ENCODE data around the gene SEC24B.
"Not testable (repeated sequence)": the region's sequence is repeated elsewhere in the genome, so short reads cannot be mapped to it uniquely, and the experiment has no call there.

The SEC24B gene

DNA sequence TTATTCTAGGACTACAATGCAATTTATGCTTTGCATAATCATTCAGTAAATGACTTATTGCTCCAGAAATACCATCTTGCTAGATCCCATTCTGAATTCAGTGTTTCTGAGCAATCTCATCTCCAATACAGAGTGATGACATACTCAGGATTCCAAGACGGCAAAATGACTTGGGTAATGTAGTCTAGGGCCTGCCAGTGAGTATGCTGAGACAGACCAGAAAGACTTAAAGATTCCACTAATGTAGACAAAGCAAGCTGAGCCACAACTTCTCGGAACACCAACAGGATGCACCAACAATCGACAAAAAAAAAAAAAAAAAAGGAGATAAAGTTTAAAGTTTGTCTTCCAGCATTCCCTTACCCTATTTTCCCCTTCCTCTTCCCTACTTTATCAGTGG is 919 bp upstream of the SEC24B start:
- DNase-seq (ENCODE audit: low read depth) = no peak

DNA sequence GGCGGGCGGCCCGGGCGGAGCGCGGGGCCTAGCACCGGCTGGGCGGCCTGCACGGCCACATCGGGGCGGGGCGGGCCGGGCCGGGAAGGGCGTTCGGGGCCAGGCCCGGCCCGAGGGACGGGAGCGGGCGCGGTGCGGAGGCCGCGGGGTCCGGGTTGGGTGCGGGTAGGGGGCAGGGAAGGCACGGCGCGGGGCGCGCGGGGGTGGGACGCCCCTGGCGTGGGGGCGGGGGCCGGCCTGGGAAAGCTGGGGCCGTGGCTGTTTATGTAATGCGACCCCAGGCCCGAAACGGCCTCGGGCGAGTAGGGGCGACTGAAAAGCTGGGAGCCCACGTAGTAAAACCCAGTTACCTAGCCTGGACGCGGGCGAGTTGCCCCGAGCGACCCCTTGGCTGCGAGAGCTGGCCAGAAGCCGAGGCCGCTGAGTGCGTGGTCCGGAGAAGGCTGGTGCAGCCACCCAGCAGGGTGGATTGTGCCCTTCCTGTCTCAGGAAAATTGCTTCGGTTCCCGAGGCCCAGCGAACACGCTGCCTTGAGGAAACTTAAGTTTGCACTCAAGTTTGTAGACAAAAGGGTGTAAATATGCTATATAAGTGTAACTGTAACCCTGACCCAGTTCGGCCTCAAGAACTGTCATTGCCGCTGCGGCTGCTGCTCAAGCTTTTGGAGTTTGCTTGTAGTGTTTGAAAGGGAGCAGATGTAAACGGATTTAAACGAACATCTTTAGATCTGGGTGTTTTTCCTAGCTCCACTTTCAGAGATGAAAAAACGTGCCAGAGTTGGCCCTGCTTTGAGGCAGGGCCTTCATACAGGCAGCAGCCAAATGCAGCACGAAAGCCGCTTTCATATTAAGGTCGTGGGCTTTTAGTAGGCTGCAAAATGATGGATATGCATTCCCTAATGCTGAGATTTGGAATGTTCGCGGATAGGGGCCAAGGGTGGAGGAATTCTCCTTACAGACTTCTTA is 674 bp downstream of the SEC24B start:
- DNase-seq (ENCODE audit: low read depth) = no peak

DNA sequence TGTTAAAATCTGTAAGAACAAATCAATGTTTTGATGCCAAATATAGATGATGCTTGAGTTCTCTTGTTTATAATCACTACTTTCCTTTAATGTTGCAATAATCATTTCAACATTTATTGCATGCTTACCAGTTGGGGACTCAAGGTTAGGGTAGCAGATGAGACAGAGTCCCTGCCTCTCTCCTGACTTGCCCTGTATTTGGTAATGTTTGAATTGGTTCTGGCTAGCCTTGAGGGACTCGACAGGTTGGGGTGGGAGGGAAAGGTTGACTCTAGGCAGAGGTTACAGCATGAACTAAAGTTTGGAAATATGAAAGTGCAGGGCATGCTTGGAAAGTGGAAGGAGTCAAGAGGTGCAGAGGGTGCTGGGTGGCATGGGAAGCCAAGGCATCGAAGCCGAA is 2.0 kb downstream of the SEC24B start:
- no peak for DNase-seq (ENCODE audit: low read depth)

DNA sequence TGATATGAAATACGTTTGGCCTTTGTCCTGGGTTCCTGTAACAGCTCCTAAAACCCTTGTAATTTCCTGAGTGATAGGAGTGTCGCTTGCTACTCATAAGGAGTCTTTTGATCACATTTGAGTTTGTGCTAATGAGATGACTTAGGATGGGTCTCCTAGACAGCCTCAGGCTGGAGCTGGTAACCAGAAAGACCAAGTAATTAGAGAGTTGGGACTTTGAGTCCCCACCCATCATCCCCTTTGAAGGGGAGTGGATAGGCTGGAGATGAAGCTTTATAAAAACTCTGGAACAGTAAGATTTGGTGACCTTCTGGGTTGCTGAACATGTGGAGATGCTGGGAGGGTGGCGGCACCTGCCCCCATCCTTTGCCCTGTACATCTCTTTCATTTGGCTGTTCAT is 2.9 kb downstream of the SEC24B start:
- no peak for DNase-seq (ENCODE audit: low read depth)

DNA sequence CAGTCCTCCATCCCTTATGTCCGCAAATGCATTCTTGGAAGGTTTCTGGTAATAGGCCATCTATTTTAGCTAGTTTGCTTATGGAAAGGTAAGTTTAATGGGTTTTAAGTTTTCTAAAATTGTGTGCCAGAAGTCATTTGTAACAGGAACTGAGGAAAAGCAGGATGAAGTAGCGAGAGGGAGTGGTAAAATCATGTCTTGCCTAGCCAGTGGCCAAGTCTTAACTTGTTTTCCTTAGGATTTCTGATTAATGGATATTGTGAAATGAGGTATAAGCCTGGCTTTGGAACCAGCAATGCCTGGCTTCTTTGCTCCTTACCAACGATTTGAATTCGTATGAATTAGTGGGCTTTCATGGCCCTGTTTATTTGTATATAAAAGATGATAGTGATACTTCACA is 7.3 kb downstream of the SEC24B start:
- DNase-seq (ENCODE audit: low read depth) = no peak

DNA sequence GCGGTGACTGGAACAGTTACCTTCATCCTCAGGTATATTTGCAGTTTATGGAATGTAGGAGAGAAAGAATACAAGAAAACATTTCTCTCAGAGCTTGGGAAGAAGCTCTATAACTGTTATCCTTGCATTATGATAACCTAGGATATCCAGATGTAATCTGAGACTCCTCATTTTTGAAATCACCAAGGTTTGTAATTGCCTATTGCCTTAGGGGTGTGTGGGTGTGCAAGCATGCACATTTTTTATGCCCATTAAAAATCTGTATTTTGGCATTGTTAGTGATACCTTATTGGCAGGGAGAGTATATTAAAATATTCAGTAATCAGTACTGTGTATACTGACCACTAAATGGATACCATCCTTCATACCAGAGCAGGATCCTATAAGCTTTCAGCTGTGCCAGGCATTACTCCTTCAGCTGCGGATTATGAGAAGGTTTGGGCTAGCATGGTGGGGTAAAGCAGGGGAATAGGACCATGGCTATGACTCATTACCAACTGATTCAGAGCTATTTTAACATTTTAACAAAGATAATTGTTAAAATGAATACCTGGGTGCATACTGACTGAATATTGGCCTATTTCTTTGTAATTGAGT is 8.3 kb downstream of the SEC24B start:
- DNase-seq (ENCODE audit: low read depth) = no peak

DNA sequence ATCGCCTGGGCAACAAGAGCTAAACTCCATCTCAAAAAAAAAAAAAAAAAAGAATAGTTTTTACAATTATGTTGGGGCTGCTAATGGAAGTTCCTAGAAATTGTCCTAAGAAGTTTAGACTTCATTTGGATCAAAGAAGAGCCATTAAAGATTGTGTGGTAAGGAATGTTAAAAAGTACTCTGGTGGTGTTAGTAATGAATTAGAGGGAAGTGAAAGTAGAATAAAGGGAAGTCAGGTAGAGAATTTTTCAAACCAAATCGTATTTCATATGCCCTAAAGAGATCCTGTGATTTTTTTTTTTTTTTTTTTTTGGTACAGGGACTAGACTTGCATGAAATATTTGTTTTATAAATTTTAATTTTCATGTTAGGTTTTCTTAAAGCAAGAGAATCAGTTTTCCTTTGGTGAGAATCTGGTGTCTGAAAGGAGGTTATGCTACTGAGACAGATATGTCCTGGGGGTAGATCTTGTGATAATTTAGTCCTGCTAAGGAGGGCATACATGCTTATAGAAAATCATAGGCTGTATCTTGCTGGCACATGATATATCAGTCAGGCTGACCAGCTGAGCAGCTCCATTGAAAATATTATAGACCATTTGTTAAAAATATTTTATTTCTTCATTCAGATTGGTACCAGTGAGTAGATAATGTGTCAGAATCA is 10.7 kb downstream of the SEC24B start:
- DNase-seq (ENCODE audit: low read depth) = no peak

DNA sequence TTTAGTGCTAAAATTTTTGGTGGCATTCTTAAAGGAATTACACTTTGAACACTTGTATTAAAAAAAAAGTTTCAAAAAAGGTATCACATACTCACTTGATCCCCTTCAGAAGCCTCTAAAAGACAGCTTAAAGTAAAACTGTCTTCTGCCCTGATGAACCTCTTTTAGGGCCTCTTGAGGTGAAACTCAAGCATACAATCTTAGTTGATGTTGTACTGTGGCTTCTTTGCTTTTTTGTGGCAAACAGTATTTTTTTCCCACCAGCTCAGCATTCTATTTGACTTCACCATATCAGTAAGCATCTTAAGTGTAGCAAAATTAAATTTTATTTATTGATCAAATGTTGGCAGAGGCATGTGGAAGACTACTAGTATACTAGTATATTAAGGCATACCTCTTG is 13.7 kb downstream of the SEC24B start:
- DNase-seq (ENCODE audit: low read depth) = no peak

DNA sequence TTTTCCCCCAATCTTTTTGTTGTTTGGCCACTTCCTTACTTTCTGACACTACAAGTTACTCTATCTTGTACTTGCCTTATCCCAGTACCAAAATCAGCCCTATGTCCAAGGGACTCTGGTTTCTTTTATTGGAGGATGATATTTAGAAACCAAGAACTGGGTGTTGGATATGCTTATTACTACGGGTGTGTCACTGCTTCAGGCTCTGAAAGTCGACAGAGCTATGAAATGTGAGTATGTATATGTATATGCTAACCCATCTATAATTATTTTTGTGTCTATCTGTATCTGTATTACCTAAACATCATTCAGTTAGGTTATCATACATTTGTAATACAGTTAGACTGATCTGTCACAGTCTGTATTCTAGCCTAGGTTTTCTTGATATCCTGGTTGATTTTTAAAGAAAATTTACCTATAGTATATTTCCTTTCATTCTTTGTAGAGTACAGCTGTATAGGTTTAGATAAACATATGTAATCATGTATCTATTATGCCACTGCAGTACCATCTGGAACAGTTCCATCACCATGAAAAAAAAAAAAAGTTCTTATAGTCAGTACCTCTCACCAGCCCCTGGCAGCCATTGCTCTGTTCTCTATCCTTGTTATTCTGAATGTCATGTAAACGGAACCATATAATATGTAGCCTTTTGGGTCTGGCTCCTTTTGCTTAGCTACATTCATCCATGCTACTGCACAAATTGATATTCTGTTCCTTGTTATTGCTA is 18.1 kb downstream of the SEC24B start:
- DNase-seq (ENCODE audit: low read depth) = no peak

DNA sequence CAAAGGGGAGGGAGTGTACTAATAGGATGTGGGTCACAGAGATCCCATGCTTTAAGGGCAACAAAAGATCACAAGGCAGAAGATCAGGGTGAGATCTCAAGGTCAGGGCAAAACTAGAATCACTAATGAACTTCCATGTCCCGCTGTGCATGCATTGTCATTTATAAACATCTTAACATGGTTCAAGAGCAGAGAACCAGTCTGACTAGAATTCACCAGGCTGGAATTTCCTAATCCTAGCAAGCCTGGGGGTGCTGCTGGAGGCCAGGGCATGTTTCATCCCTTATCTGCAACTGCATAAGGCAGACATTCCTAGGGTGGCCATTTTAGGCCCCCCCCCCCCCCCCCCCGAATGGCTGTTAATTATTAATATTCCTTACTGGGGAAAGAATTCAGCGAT is 19.5 kb downstream of the SEC24B start:
- not testable (repeated sequence) for DNase-seq (ENCODE audit: low read depth)

DNA sequence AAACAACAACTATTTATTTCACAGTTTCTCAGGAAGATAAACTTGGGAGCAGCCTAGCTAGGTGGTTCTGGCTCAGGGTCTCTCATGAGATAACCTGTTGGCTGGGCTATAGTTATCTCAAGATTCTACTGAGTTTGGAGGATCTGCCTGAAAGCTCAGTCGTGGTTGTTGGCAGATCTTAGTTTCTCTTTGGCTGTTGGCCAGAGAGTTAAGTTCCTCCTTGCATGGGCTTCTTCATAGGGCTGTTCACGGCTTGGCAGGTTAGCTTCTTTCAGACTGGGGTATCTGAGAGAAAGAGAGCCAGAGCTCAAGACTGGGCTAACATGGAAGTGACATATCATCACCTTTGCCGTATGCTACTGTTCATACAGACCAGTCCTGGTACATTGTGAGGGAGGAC is 28.7 kb downstream of the SEC24B start:
- no peak for DNase-seq (ENCODE audit: low read depth)

DNA sequence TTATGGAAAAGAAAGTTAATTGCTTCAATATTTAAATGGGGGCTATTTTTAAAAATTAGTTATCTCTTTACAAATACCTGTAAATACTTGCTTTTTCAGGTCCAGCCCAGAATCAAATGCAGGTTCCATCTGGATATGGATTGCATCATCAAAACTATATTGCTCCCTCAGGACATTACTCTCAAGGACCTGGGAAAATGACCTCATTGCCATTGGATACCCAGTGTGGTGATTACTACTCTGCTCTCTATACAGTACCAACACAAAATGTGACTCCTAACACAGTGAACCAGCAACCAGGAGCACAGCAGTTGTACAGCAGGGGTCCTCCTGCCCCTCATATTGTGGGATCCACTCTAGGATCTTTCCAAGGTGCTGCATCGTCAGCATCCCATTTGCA is 29.2 kb downstream of the SEC24B start:
- no peak for DNase-seq (ENCODE audit: low read depth)

DNA sequence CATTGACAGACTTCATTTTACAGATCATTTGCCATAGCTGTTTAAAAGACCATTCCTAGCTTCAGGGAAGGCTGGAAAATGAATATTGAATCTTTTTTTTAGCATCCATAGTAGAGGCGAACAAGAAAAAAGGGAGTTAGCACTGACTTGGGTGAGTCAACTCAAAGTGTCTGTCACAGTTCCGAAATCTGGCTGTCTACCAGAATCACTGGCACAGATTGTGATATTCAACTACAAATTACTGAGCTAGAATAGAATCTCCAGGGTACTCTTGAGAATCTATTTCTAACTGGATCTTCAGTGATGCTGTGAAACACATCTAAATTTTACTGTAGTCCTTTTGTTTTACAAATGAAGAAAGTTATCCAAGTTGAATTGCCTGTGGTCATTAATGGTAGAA is 31.5 kb downstream of the SEC24B start:
- DNase-seq (ENCODE audit: low read depth) = no peak

DNA sequence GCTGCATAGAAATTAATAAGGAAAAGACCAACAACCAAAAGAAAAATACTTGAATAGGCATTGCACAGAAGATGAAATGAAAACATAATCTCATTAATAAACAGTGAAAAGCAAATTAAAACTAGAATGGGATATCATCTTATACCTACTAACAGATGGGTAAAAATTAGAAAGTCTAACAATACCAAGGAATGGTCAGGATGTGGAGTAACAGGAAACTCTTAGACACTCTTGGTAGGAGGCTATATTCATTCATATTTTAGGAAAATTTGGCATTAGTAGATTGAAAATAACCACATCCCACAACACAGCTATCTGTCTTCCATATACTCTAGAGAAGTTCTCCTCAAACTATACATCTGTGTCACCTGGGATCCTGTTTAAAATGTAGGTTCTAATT is 36.3 kb downstream of the SEC24B start:
- DNase-seq (ENCODE audit: low read depth) = no peak

DNA sequence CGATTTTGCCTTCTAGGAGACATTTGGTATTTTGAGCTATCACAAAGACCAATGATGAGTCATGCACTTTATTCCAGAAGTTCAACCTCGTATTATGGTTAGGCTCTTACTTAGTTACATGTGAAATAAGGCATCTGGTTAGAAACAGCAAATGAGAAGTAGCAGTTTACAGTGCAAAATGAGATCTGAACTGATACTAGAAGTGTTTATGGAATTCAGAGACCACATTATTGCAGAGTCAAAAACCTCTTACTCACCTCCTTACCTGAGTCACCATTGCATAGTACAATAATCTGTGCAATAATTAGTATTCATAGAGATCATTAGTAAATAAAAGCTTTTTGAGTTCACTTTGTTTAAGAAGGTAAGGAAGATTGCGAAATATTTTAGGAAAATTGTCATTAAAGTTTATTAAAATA is 38.7 kb downstream of the SEC24B start:
- DNase-seq (ENCODE audit: low read depth) = no peak

DNA sequence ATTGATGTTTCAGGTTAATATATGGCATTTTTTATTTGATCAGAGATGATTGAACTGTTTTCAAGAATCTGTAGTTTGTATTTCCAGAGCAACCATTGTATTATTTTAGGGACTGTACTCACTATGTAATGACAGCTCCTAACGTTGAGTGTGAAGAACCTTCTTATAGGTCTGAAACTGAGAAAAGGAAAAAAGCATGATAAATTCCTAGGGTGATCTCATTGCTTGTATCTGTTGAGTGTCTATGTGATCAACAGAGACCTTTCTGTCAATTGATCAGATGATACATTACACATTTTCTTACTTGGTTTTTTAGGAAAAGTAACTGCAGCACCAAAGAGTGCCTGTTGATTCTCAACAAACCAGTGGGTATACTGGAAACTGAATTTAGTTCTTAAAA is 40.2 kb downstream of the SEC24B start:
- DNase-seq (ENCODE audit: low read depth) = no peak

DNA sequence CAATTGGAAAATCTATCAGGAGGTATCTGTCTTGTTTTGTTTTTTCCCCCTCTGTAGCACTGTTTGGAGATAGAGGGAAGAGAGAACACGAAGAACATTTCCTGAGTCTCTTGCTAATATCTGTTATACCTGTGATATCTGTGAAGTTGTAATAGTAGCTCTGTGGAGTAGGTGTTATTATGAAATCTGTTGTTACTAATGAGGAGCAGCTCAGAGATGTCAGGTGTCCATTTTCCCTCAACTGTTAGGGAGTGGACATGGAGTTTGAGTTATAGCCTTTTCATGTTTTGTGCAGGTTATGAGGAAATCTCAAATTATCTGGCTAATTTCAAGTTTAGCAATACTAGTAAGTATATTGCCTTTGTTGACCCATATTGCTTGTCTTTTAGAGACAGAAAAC is 52.4 kb downstream of the SEC24B start:
- DNase-seq (ENCODE audit: low read depth) = no peak

DNA sequence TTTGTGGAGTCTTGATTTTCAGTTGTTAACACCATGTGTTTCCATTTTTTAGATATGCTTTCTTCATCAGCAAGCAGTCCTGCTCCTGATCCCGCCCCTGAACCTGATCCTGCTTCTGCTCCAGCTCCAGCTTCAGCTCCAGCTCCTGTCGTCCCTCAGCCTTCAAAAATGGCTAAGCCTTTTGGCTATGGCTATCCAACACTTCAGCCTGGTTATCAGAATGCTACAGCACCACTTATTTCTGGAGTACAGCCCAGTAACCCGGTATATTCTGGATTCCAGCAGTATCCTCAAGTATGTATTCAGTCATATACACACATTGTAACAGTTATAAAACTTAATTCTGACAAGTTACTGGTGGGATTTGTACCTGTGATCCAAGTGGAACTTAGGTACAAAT is 60.9 kb downstream of the SEC24B start:
- DNase-seq (ENCODE audit: low read depth) = no peak

DNA sequence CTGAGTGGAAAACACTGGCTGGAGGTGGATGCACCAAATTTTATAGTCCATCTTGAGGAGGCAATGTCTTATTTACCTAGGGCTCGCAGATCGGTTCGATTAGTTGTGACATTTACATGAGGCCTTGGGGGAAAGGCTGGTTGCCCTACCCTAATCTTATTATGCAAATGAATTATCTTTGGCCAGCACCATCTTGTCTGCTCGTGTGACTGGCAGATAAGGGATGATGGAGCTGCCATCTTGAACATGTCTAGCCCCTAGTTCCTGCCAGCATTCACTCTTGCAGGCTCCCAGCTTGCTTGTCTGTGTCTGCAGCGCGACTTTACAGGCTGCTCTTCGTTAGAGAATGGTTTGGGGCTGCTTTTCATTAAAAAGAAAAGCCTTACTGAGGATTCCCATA is 61.9 kb downstream of the SEC24B start:
- DNase-seq (ENCODE audit: low read depth) = no peak

DNA sequence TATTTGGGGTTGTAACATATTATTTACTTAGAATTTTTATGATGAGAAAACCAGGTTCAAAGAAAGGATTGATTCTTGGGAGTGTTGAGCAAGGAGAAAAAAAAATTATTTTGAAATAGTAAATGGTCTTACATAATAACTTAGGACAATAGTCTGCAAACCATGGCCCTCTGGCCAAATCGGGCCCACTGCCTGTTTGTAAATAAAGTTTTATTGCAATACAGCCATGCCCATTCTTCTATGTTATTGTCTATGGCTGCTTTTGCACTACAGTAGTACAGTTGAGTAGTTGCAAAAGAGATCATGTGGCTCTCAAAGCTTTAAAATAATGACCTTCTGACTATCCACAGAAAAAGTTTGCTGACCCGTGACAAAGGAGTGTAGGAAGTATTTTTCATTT is 63.3 kb downstream of the SEC24B start:
- DNase-seq (ENCODE audit: low read depth) = no peak

DNA sequence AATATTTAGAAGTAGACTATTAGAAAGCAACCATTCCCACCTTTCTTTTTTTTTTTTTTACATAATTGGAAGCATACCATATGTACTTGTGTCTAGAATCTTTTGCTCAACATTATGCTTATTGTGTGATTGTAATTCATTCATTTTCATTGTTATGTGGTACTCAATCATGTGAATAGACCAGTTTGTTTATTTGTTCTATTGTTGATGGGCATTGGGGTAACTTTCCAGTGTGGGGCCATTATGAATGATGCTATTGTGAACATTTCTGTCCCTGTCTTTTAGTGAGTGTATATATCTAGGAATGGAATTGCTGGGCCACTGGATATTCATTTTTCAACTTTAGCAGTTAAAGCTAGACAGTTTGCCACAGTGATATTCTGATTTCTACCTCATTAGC is 63.9 kb downstream of the SEC24B start:
- DNase-seq (ENCODE audit: low read depth) = no peak

DNA sequence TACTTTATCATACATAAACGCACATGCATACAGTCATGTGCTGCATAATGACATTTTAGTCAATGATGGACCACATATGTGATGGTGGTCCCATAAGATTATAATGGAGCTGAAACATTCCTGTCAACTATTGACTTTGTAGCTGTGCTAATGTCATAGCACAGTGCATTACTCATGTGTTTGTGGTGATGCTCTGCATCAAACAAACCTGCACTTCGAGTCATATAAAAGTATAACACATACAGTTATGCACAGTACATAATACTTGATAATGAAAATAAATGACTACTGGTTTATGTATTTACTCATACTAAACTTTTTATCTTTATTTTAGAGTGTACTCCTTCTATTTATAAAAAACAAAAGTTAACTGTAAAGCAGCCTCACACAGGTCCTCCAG is 65.9 kb downstream of the SEC24B start:
- DNase-seq (ENCODE audit: low read depth) = no peak

DNA sequence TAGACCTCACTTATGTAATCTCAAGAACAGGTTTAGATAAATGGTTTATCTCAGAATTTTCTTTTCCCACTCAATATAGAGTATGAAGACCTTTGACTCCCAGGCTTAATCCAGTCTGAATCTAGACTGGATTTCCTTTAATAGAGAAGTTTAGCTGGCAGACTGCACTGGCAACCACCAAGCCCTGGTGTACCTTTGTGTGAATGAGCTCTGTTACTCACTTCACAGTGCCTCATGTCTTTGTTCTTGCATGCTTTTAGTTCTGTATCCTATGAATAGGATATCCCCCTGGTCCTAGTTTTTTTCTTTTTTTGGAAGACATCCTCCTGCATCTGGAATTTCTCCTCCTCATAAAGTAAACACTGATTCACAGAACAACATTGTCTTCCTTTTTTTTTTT is 73.3 kb downstream of the SEC24B start:
- no peak for DNase-seq (ENCODE audit: low read depth)
